Amygdala (tissue), 56 donors: ENCODE measurements around the gene OR52N1.
A peak's percentile ranks its signal among the peaks of the same experiment; 100 is the strongest.

Source experiments
- DNase-seq, 56 donors: peaks; one replicate each; lab custom pipeline; 2025; lab: John Stamatoyannopoulos, UW

Gene OR52N1

GRCh38 chr11:5791165-5791564, at the start of gene OR52N1:
TSS of gene OR52N1 (minus strand) at chr11:5791265. CDS start at chr11:5788816, 2,449 bp downstream.
- no peak for DNase-seq

GRCh38 chr11:5837695-5838094, 46.6 kb upstream of the OR52N1 start:
- DNase-seq, result no peak

- no peak for DNase-seq
These were observed 42.4 kb upstream of the OR52N1 start for GRCh38 chr11:5833446-5833845.

GRCh38 chr11:5831196-5831829, 40.2 kb upstream of the OR52N1 start:
- DNase-seq, result no peak

- DNase-seq, result no peak
These were observed 27.3 kb upstream of the OR52N1 start for GRCh38 chr11:5818245-5818886.

GRCh38 chr11:5815534-5815933, 24.5 kb upstream of the OR52N1 start:
- no peak for DNase-seq

GRCh38 chr11:5809905-5810795, 19.1 kb upstream of the OR52N1 start:
- no peak for DNase-seq

GRCh38 chr11:5809122-5809519, 18.1 kb upstream of the OR52N1 start:
- no peak for DNase-seq

- peak in 49 of 56 donors; percentile 1 to 81 (median 28) for DNase-seq
These were observed 17.5 kb upstream of the OR52N1 start, which contains the start of gene OR52N2 for GRCh38 chr11:5808500-5809121. TSS of gene OR52N2 (plus strand) at chr11:5808924. CDS start at chr11:5820336, 11,412 bp downstream.

- no peak for DNase-seq
These were observed 16.5 kb upstream of the OR52N1 start for GRCh38 chr11:5807580-5807979.

GRCh38 chr11:5803982-5804381, 12.9 kb upstream of the OR52N1 start:
- no peak for DNase-seq

GRCh38 chr11:5796541-5796940, 5.5 kb upstream of the OR52N1 start:
- DNase-seq, result no peak

- no peak for DNase-seq
These were observed 7.8 kb downstream of the OR52N1 start, which contains the start of gene OR52N5 for GRCh38 chr11:5783255-5783654. TSS of gene OR52N5 (minus strand) at chr11:5783355. CDS start at chr11:5778634, 4,721 bp downstream.

- DNase-seq, result no peak
These were observed 24.0 kb downstream of the OR52N1 start for GRCh38 chr11:5767056-5767455.

GRCh38 chr11:5753943-5754342, 37.1 kb downstream of the OR52N1 start, which contains the start of gene OR52N4:
TSS of gene OR52N4 (plus strand) at chr11:5754243. CDS start at chr11:5754741, 498 bp downstream.
- no peak for DNase-seq

GRCh38 chr11:5749836-5750235, 41.2 kb downstream of the OR52N1 start:
- DNase-seq, result no peak

GRCh38 chr11:5746614-5747013, 44.5 kb downstream of the OR52N1 start:
- no peak for DNase-seq

- DNase-seq, result no peak
These were observed 52.6 kb downstream of the OR52N1 start for GRCh38 chr11:5738431-5738830.

GRCh38 chr11:5737670-5738392, 53.2 kb downstream of the OR52N1 start:
- no peak for DNase-seq

- DNase-seq, result no peak
These were observed 54.0 kb downstream of the OR52N1 start for GRCh38 chr11:5737091-5737490.
